Rectal smooth muscle tissue (tissue), 1 donor: ENCODE data around the gene CHRM5.

Experiments used
- H3K27ac ChIP-seq: one replicate; pipeline ENCODE4 v1.7.0; 2013; ENCODE audit warnings: low read depth, low read length, inconsistent platforms
- H3K27me3 ChIP-seq: one replicate; pipeline ENCODE4 v1.7.0; 2013; ENCODE audit warnings: low read length; ENCODE audit not compliant: control insufficient read depth, insufficient read depth
- H3K36me3 ChIP-seq: one replicate; pipeline ENCODE4 v1.7.0; 2013; ENCODE audit warnings: low read length; ENCODE audit not compliant: control insufficient read depth, insufficient read depth
- H3K4me1 ChIP-seq: one replicate; pipeline ENCODE4 v1.7.0; 2013; ENCODE audit warnings: low read length; ENCODE audit not compliant: control insufficient read depth, insufficient read depth
- H3K4me3 ChIP-seq: one replicate; pipeline ENCODE4 v1.7.0; 2013; ENCODE audit warnings: low read length
- H3K9ac ChIP-seq: one replicate; pipeline ENCODE4 v1.7.0; 2013; ENCODE audit warnings: low read length

The CHRM5 gene, protein sequence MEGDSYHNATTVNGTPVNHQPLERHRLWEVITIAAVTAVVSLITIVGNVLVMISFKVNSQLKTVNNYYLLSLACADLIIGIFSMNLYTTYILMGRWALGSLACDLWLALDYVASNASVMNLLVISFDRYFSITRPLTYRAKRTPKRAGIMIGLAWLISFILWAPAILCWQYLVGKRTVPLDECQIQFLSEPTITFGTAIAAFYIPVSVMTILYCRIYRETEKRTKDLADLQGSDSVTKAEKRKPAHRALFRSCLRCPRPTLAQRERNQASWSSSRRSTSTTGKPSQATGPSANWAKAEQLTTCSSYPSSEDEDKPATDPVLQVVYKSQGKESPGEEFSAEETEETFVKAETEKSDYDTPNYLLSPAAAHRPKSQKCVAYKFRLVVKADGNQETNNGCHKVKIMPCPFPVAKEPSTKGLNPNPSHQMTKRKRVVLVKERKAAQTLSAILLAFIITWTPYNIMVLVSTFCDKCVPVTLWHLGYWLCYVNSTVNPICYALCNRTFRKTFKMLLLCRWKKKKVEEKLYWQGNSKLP

GRCh38 chr15:33968224-33968623 lies at the start of gene CHRM5:
TSS of gene CHRM5 (plus strand) at chr15:33968497. CDS start at chr15:34062718, 94,221 bp downstream.
- Histone ChIP-seq H3K9ac (no peak within 1 kb of the TSS), H3K4me1 (no peaks in the 10 kb centered on the region), H3K4me3 (no peak within 1 kb of the TSS), H3K27me3 (no peaks in the 10 kb centered on the region), H3K27ac (no peak within 1 kb of the TSS), H3K36me3 (no peaks in the 10 kb centered on the region)

DNA sequence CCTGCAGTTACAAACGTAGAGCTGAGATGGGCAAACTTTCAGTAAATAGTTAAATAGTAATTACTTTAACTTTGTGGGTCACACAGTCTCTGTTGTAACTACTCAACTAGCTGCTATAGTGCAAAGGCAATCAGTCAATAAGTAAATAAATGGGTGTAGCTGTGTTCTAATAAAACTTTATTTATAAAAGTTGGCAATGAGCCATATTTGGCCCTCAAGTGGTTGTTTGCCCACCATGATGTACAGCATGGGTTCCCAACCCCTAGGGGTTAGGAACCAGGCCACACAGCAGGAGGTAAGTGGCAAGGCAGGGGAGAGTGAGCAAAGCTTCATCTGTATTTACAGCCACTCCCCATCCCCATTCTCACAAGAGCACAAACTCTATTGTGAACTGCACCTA lies 44.9 kb upstream of the CHRM5 start:
- Histone ChIP-seq H3K4me1 (no peaks in the 10 kb centered on the region), H3K27ac (no peak overlapping the region), H3K9ac (no peak overlapping the region), H3K36me3 (no peaks in the 10 kb centered on the region), H3K27me3 (no peaks in the 10 kb centered on the region), H3K4me3 (no peak overlapping the region)

DNA sequence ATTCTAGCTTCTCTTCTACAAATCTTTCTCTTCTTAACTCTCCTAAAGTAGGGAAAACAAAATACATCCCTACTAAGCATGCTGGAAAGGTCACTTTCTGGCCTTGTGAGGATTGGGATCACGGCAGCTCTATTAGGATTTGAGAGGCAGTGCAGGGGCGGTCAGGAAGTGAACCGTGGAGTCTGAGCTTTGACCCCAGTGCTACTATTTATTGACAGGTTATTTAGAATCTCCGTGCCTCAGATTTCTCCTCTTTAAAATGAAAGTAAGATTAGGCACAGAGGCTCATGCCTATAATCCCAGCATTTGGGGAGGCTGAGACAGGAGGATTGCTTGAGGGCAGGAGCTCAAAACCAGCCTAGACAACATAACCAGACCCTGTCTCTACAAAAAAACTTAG lies 42.0 kb upstream of the CHRM5 start:
- H3K9ac ChIP-seq: no peak overlapping the region
- no peak overlapping the region for H3K4me3 ChIP-seq
- H3K27me3 ChIP-seq: no peaks in the 10 kb centered on the region
- no peaks in the 10 kb centered on the region for H3K36me3 ChIP-seq
- no peaks in the 10 kb centered on the region for H3K4me1 ChIP-seq
- H3K27ac ChIP-seq: no peak overlapping the region

DNA sequence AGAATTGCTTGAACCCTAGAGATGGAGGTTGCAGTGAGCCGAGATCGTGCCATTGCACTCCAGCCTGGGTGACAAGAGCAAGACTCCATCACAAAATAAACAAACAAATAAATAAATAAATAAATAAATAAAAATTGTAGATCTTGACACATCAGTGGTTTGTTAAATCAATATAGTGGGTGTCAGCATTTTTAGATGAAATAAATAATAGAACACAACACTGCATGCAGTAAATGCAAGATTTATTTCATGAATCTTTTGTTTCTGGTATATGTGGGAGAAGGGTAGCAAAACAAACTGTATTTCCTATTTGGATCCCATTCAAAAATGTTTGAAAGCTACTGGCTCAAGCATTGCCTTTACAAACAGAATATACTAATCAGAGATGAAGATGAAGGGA lies 35.6 kb upstream of the CHRM5 start:
- H3K4me1 ChIP-seq: no peaks in the 10 kb centered on the region
- no peak overlapping the region for H3K9ac ChIP-seq
- H3K4me3 ChIP-seq: no peak overlapping the region
- H3K27ac ChIP-seq: no peak overlapping the region
- H3K27me3 ChIP-seq: no peaks in the 10 kb centered on the region
- no peaks in the 10 kb centered on the region for H3K36me3 ChIP-seq

GRCh38 chr15:33934396-33934795 lies 33.9 kb upstream of the CHRM5 start:
- no peak overlapping the region for H3K9ac ChIP-seq
- H3K27ac ChIP-seq: no peak overlapping the region
- H3K4me3 ChIP-seq: no peak overlapping the region
- no peaks in the 10 kb centered on the region for H3K27me3 ChIP-seq
- no peaks in the 10 kb centered on the region for H3K36me3 ChIP-seq
- no peaks in the 10 kb centered on the region for H3K4me1 ChIP-seq

DNA sequence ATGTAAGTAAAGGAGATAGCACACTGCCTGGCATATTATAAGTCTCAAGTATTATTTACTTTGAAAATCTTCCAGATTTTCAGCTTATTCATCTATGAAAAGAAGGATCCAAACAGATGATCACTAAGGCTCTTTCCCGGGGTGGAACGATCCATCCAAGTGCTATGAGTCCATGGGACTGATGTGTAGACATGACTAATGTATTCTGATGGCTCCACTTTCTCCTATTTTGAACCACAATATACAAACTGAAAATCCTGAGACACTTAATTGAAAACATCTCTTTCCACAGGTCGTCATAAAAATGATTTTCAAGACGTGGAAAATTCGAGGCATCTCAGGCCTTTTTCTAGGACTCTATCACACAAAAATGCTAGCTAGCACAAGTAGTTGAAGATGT lies 33.4 kb upstream of the CHRM5 start:
- Histone ChIP-seq H3K27ac (no peak overlapping the region), H3K4me1 (no peaks in the 10 kb centered on the region), H3K9ac (no peak overlapping the region), H3K27me3 (no peaks in the 10 kb centered on the region), H3K36me3 (no peaks in the 10 kb centered on the region), H3K4me3 (no peak overlapping the region)

DNA sequence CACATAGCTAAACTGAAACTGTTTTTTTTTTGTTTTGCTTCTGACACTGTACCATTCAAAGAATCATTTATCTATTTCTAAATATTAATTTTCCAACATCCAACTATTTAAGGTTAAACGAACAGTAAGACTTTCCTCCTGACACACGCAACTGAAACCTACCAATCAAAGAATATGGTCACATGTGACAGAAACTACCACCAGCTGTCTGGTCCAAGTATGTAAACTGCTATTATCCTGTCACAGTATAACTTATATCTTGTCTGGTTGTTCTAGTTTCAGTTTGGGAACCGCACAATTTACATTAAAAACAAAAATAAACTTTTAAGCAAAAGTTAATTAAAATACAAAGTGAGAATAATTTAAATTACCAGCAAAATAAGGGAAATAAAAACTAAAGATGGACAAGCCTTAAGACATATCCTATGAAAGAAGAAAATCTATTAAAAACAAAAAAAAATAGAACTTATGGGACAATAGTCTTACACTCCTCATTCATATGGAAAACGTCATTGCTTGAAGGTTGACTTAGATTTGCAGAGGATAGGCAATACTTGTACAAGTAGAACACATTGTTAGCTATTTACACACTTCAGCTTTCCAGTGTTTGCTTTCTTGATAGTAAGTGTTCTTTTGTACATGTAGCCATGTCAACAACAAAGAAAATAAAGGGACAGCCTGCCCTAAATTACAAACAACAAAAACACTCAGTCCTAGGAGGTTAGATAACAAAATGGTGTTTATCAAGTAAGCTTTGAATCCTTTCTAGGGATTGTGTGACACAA lies 26.8 kb upstream of the CHRM5 start:
- no peak overlapping the region for H3K27ac ChIP-seq
- H3K4me1 ChIP-seq: no peaks in the 10 kb centered on the region
- H3K36me3 ChIP-seq: no peaks in the 10 kb centered on the region
- no peak overlapping the region for H3K9ac ChIP-seq
- H3K4me3 ChIP-seq: no peak overlapping the region
- no peaks in the 10 kb centered on the region for H3K27me3 ChIP-seq

DNA sequence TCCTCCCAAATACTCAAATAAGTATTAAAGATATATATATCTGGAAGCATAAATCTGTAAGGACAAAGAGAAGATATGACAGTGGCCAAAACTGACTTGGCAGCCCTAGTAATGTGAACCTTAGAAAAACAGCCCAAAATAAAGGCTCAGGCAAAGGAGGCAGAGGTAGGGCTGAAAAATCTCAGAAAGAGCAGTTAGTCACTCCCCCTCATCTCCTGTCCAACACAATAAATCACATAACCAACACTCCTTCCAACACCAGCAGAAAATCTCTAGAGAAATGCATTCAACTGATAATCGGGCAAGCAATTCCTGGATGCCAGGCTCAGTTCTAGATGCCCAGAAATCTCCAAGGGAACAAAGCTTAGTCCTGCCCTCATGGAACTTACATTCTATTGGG lies 22.1 kb upstream of the CHRM5 start:
- H3K9ac ChIP-seq: no peak overlapping the region

GRCh38 chr15:33955945-33956344 lies 12.4 kb upstream of the CHRM5 start:
- Histone ChIP-seq H3K36me3 (no peaks in the 10 kb centered on the region), H3K4me1 (no peaks in the 10 kb centered on the region), H3K27me3 (no peaks in the 10 kb centered on the region), H3K4me3 (no peak overlapping the region), H3K27ac (no peak overlapping the region), H3K9ac (no peak overlapping the region)

More for the DNA sequence above, 22.1 kb upstream of the CHRM5 start:
- Histone ChIP-seq H3K4me1 (no peaks in the 10 kb centered on the region), H3K27me3 (no peaks in the 10 kb centered on the region), H3K27ac (no peak overlapping the region), H3K4me3 (no peak overlapping the region), H3K36me3 (peaks cover 2% of the 10 kb centered on the region)

DNA sequence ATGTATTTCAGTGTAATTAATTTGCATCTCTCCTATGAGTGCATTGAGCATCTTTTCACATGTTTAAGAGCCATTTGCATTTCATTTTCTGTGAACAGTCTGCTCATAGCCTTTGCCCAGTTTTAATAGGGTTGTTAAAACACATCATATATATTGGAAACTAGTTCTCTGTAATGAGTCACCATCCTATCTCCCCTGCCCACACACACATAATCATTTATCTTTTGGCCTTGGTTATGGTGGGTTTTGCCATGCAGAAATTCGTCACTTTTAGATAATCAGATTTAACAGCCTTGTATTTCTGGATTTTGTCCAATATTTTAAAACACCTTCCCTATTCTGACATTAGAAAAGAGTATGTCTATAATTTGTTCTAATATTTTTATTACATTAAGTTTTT lies 11.9 kb upstream of the CHRM5 start:
- no peaks in the 10 kb centered on the region for H3K4me1 ChIP-seq
- no peak overlapping the region for H3K4me3 ChIP-seq
- no peak overlapping the region for H3K27ac ChIP-seq
- no peaks in the 10 kb centered on the region for H3K27me3 ChIP-seq
- no peaks in the 10 kb centered on the region for H3K36me3 ChIP-seq
- H3K9ac ChIP-seq: no peak overlapping the region

DNA sequence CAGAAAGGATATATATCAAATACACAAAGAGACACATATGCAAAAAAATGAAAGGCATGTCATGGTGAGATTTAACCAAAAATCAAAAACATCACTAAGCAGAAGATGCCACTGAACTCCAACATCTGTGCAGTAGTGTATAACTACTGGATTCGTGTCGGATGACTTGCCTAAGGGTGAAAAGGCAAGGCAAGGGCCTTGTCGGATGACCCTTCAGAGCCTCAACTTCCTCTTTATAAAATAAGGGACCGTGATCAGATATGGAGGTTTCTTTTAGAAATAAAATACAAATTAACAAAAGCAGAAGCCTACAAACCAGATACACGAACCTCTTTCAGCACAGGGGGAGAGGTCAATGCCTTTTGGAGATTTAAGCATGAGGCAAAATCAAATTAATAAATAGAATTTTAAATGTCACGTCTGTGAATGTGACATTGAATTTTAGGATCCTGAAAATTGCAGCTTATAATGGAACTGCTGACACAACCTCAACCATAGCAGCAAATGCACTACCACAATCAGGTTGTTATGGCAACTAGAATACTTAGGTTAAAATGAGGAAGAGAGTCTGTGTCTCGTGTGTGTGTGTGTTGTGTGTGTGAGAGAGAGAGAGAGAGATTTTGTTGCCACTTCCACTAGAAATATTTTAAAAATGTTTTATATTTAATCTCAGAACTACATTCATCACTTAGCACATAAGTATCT lies 8.3 kb upstream of the CHRM5 start:
- no peak overlapping the region for H3K4me3 ChIP-seq
- H3K4me1 ChIP-seq: no peaks in the 10 kb centered on the region
- H3K27ac ChIP-seq: no peak overlapping the region
- H3K36me3 ChIP-seq: no peaks in the 10 kb centered on the region
- H3K27me3 ChIP-seq: no peaks in the 10 kb centered on the region
- no peak overlapping the region for H3K9ac ChIP-seq

DNA sequence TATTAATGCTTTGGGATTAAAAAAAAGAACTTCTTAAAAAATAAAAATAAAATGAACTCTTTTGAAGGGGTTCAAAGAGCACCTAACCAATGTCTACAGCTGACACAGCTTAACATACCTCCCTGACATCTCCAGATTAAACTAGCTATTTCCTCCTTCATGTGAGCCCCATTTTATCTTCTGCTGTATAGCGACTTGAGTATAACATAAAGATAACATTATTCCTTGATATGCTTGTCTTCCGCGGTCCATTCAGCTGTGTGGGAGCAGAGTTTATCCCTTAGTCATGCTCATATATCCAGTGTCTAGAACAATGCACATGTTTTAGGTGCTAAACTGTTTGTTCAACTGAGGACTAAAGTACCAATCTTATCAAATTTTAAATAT lies 7.8 kb upstream of the CHRM5 start:
- Histone ChIP-seq H3K9ac (no peak overlapping the region), H3K36me3 (no peaks in the 10 kb centered on the region), H3K4me3 (no peak overlapping the region), H3K27ac (no peak overlapping the region), H3K4me1 (no peaks in the 10 kb centered on the region), H3K27me3 (no peaks in the 10 kb centered on the region)
